Measurements from ENCODE around the gene VCAM1.

- no peak for TF ChIP-seq POLR2A (IDR thresholded peaks at IDR 0.05)
- TF ChIP-seq CTCF (IDR thresholded peaks at IDR 0.05), result no peak
- no peak for TF ChIP-seq EP300 (IDR thresholded peaks at IDR 0.05)
These were observed 5.9 kb upstream of the VCAM1 start for GRCh38 chr1:100713626-100714025.
